Lung (tissue), 12 donors: Measurements from ENCODE around the gene PIM3. TPM values are rescaled to one million over a fixed set of nuclear protein-coding genes. Genes with fewer than 3 reads are reported as not detected.

Source experiments
- ATAC-seq: fragments of 200-7000 bp; cut with Tn5 transposase; one replicate; pipeline ENCODE4 v1.9.1; 2020; ENCODE audit warnings: moderate number of reproducible peaks; ENCODE audit not compliant: insufficient read depth, low FRiP score
- DNase-seq, 3 donors: peaks; one replicate each; pipeline ENCODE4 v3.0.0-alpha.2; 2013 to 2017
- H3K27ac ChIP-seq, 2 donors: one replicate each; pipeline ENCODE4 v1.5.1; 2013; ENCODE audit warnings: mild to moderate bottlenecking in 2 of 2, moderate library complexity in 2 of 2, control low read depth in 1 of 2, inconsistent platforms in 1 of 2, low read depth in 1 of 2, low read length in 1 of 2
- H3K27me3 ChIP-seq, 3 donors: one replicate each; pipeline ENCODE4 v1.5.1; 2013; ENCODE audit warnings: low read length in 2 of 3; ENCODE audit not compliant: control insufficient read depth in 3 of 3, insufficient read depth in 3 of 3
- H3K36me3 ChIP-seq, 4 donors: one replicate each; pipeline ENCODE4 v1.5.1; 2013; ENCODE audit warnings: low read length in 4 of 4, mild to moderate bottlenecking in 1 of 4, moderate library complexity in 1 of 4; ENCODE audit not compliant: control insufficient read depth in 4 of 4, insufficient read depth in 4 of 4
- H3K4me1 ChIP-seq, 5 donors: one replicate each; pipeline ENCODE4 v1.5.1; 2013; ENCODE audit warnings: low read length in 5 of 5, mild to moderate bottlenecking in 2 of 5, moderate library complexity in 1 of 5; ENCODE audit not compliant: control insufficient read depth in 5 of 5, insufficient read depth in 5 of 5
- H3K4me3 ChIP-seq: one replicate; pipeline ENCODE4 v1.5.1; 2013; ENCODE audit warnings: mild to moderate bottlenecking, control low read depth, moderate library complexity
- H3K9ac ChIP-seq, 2 donors: one replicate each; pipeline ENCODE4 v1.5.1; 2013; ENCODE audit warnings: low read length in 2 of 2, control low read depth in 1 of 2; ENCODE audit not compliant: insufficient read depth in 1 of 2
- H3K9me3 ChIP-seq, 4 donors: one replicate each; pipeline ENCODE4 v1.5.1; 2013; ENCODE audit warnings: low read length in 3 of 4, mild to moderate bottlenecking in 1 of 4, moderate library complexity in 1 of 4; ENCODE audit not compliant: control insufficient read depth in 4 of 4, insufficient read depth in 3 of 4
- WGBS, 2 donors: extraction: QIAGEN DNeasy Blood & Tissue Kit; methylation state at CpG; one replicate each; pipeline ENCODE4 v1.1.7; 2013; 5-methylcytosine and 5-hydroxymethylcytosine counted together
- polyA plus RNA-seq, 2 donors: library from polyadenylated mRNA; stranded (reverse); fragments of 200-250 nt; gene quantifications; one replicate each; pipeline ENCODE4 v1.2.1, GENCODE V29; 2013
- total RNA-seq, 2 donors: library from RNA; depleted of rRNA in 1 of 2; stranded (reverse); fragments of >200 nt in 1 of 2; gene quantifications; one replicate each; pipeline ENCODE4 v1.2.1, GENCODE V29; 2014 to 2021
- TF ChIP-seq, protein P1 (sequence below): IDR thresholded peaks from 2 replicates; pipeline ENCODE4 v1.5.1; 2012; ENCODE audit warnings: mild to moderate bottlenecking; ENCODE audit errors: control extremely low read depth, extremely low read depth
- donor health status: control.
- donor health status: control.
- donor health status: Bipolar disorder and iron deficiency.
- donor health status: healthy.
- donor health status: DM: yes; HTN: yes; CAD: no.

PIM3 gene
- total and polyA plus RNA-seq, 4 donors: 99.0 to 238 (median 132) TPM

GRCh38 chr22:49928555-49929210, 31.9 kb upstream of the PIM3 start:
- no peak overlapping the region for H3K9ac ChIP-seq
- ATAC-seq: no peak
- no peak overlapping the region for H3K4me3 ChIP-seq
- no peak overlapping the region for H3K27ac ChIP-seq
- H3K36me3 ChIP-seq: peaks cover 0 to 16% (median 0%) of the 10 kb centered on the region in 4 donors
- DNase-seq: no peak
- 45 to 59% methylated on average over 31 to 38 of the region's 38 CpGs for WGBS, 2 donors
- no peaks in the 10 kb centered on the region for H3K9me3 ChIP-seq
- no peaks in the 10 kb centered on the region for H3K27me3 ChIP-seq
- peaks cover 0 to 5% (median 0%) of the 10 kb centered on the region in 5 donors for H3K4me1 ChIP-seq
- TF ChIP-seq, protein P1, sequence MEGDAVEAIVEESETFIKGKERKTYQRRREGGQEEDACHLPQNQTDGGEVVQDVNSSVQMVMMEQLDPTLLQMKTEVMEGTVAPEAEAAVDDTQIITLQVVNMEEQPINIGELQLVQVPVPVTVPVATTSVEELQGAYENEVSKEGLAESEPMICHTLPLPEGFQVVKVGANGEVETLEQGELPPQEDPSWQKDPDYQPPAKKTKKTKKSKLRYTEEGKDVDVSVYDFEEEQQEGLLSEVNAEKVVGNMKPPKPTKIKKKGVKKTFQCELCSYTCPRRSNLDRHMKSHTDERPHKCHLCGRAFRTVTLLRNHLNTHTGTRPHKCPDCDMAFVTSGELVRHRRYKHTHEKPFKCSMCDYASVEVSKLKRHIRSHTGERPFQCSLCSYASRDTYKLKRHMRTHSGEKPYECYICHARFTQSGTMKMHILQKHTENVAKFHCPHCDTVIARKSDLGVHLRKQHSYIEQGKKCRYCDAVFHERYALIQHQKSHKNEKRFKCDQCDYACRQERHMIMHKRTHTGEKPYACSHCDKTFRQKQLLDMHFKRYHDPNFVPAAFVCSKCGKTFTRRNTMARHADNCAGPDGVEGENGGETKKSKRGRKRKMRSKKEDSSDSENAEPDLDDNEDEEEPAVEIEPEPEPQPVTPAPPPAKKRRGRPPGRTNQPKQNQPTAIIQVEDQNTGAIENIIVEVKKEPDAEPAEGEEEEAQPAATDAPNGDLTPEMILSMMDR: no peak

DNA sequence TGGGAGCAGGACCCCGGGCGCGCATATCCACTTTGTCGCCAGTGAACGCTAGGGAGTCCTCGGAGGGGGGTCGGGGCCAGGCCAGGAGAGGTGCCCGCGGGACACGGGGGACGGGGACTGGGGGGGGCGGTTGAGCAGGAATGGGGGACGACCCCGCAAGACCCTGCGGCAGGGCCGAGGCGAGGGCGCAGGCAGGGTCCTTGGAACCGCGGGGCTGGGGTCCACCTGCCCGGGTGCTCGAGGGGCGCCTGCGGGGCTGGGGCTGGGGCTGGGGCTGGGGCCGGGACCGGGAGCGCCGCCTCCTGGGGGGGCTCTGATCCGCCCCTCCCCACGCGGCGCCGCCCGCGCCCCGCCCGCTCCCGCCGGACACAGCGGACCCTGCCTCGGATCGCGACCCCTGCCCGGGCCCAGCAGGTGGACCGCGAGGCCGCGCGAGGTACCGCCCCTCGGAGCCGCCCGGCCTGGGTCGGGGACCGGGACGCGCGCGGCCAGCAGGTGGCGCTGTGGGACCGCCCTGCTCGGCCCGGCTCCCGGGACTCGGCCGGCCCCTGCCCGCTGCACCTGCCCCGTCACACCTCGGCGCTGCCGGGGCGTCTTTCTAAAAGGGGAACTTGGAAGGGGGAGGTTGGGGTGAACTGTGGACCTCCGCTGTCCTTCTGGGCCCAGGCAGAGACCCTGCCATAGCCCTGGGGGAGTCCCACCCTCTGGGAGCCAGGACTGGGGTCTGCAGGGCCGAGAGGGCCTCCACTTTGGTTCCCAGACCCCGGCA, 31.2 kb upstream of the PIM3 start:
- Histone ChIP-seq H3K27ac (no peak overlapping the region), H3K4me3 (no peak overlapping the region), H3K27me3 (no peaks in the 10 kb centered on the region), H3K4me1 (peaks cover 0 to 10% (median 0%) of the 10 kb centered on the region in 5 donors), H3K9me3 (no peaks in the 10 kb centered on the region), H3K36me3 (peaks cover 0 to 12% (median 0%) of the 10 kb centered on the region in 4 donors), H3K9ac (no peak overlapping the region)
- DNase-seq (peak in 2 of 3 donors; percentile 43 to 62), ATAC-seq (peak; percentile 64)
- 3 to 5% methylated on average over 55 to 74 of the region's 75 CpGs for whole genome bisulfite sequencing, 2 donors
- TF ChIP-seq, protein P1: peak; percentile 90

DNA sequence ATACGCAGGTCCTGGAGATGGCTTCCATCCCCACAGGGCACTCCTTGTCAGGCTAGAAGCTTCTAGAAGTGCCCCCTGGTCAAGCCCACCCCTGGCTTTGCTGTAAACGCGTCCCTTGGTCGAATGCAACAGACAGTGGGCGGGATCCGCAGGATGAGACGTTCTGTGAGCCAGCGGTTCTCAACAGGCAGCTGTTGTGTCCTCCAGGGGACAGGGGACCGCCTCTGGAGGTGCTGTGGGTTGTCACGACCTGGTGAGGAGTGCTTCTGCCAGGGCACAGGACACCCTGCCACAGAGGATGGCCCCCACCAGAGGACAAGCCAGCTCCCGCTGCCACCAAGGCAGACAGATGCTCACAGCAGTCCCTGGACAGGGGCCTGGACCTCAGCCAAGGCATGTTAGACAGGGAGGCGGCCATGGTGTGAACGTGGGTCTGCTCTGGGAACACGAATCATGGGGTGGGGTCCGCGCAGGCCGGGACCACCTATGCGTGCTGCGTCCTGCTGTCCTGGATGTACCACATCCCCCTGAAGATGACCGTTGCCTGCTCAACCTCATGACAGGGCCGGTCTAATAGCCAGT, 30.5 kb upstream of the PIM3 start:
- TF ChIP-seq, protein P1: no peak
- Histone ChIP-seq H3K4me3 (no peak overlapping the region), H3K27ac (no peak overlapping the region), H3K27me3 (no peaks in the 10 kb centered on the region), H3K36me3 (peaks cover 0 to 8% (median 0%) of the 10 kb centered on the region in 4 donors), H3K9ac (no peak overlapping the region), H3K4me1 (peaks cover 0 to 10% (median 0%) of the 10 kb centered on the region in 5 donors), H3K9me3 (no peaks in the 10 kb centered on the region)
- DNase-seq (no peak), ATAC-seq (no peak)
- WGBS, 2 donors: 71 to 78% methylated on average over 21 of the region's 21 CpGs
